Kidney (tissue), 14 donors: ENCODE data around the gene SF3A2. TPM values are rescaled to one million over a fixed set of nuclear protein-coding genes. Genes with fewer than 3 reads are reported as not detected.
A peak's percentile ranks its signal among the peaks of the same experiment; 100 is the strongest.

ENCODE experiments used
- DNase-seq, 5 donors: peaks; one replicate each; pipeline ENCODE4 v3.0.0-alpha.2; 2013 to 2020
- FAIRE-seq: peaks from 2 replicates; lab custom pipeline; 2012; peaks lifted over from hg19 to GRCh38; lab: Jason Lieb, UNC
- H3K27ac ChIP-seq, 2 donors: one replicate each; pipeline ENCODE4 v1.7.0; 2013; ENCODE audit warnings: low read depth in 2 of 2, low read length in 2 of 2, inconsistent platforms in 1 of 2
- H3K27me3 ChIP-seq: one replicate; pipeline ENCODE4 v1.7.1; 2013; ENCODE audit warnings: low read length, inconsistent platforms; ENCODE audit not compliant: control insufficient read depth, insufficient read depth
- H3K36me3 ChIP-seq, 3 donors: one replicate each; pipeline versions ENCODE4 v1.7.0 to v1.7.1; 2013; ENCODE audit warnings: low read length in 3 of 3, control low read depth in 1 of 3, inconsistent platforms in 1 of 3; ENCODE audit not compliant: insufficient read depth in 3 of 3, control insufficient read depth in 2 of 3
- H3K4me1 ChIP-seq, 3 donors: one replicate each; pipeline versions ENCODE4 v1.7.0 to v1.7.1; 2013; ENCODE audit warnings: low read length in 3 of 3, inconsistent platforms in 1 of 3, low read depth in 1 of 3; ENCODE audit not compliant: control insufficient read depth in 2 of 3, insufficient read depth in 2 of 3
- H3K4me3 ChIP-seq, 3 donors: one replicate each; pipeline versions ENCODE4 v1.7.0 to v1.8.1; 2013; ENCODE audit warnings: low read length in 3 of 3, control low read depth in 1 of 3, inconsistent platforms in 1 of 3
- H3K9ac ChIP-seq, 3 donors: one replicate each; pipeline versions ENCODE4 v1.7.0 to v1.7.1; 2013; ENCODE audit warnings: low read length in 3 of 3, control low read depth in 1 of 3, inconsistent platforms in 1 of 3
- H3K9me3 ChIP-seq, 3 donors: one replicate each; pipeline versions ENCODE4 v1.7.0 to v1.7.1; 2013; ENCODE audit warnings: low read length in 3 of 3, control low read depth in 1 of 3, inconsistent platforms in 1 of 3; ENCODE audit not compliant: control insufficient read depth in 2 of 3, insufficient read depth in 1 of 3
- CTCF ChIP-seq: IDR thresholded peaks from 3 replicates; pipeline ENCODE4 v1.5.1; 2012; ENCODE audit warnings: mild to moderate bottlenecking, moderate library complexity, borderline replicate concordance; ENCODE audit not compliant: insufficient read depth; ENCODE audit errors: extremely low read depth
- intact Hi-C: fragments of 100-400 bp; cut with DNase I; formaldehyde crosslinking; loops from one replicate; pipeline ENCODE4 v1.11.1; 2022
- polyA plus RNA-seq: library from polyadenylated mRNA; stranded (reverse); fragments of 350-450 nt; fragmentation: Illumina TruSeq; extraction: RNeasy Lipid Tissue Mini Kit (QIAGEN cat#74804); gene quantifications from one replicate; pipeline ENCODE4 v1.2.3, GENCODE V29; 2014; ENCODE audit warnings: low read depth, low replicate concordance; ENCODE audit not compliant: insufficient read depth
- total RNA-seq: library from RNA; stranded (reverse); fragmentation: NEBNext Ultra II Directional; extraction: Animal tissue kit (Norgen Biotek cat#: 25700); gene quantifications from one replicate; pipeline ENCODE4 v1.2.1, GENCODE V29; 2021
- donor health status: control.
- donor health status: control.
- donor health status: control.
- donor health status: control.
- donor health status: control.
- donor health status: DM: yes; HTN: yes; CAD: no.
- donor health status: Normal renal cell carcinoma (clear cell type).

Gene SF3A2
- total and polyA plus RNA-seq, 2 donors from 2014 or later, result 25.7 to 64.1 TPM

- TF ChIP-seq CTCF, result no peak
- Histone ChIP-seq H3K4me1 (peaks cover 2 to 35% (median 16%) of the 10 kb centered on the region in 3 donors), H3K9me3 (no peaks in the 10 kb centered on the region), H3K27ac (peak overlapping the region; percentile 100), H3K9ac (peak overlapping the region; percentile 15 to 66 (median 52)), H3K4me3 (peak overlapping the region; percentile 40 to 79 (median 46)), H3K36me3 (peaks cover 0 to 3% (median 0%) of the 10 kb centered on the region in 3 donors), H3K27me3 (no peaks in the 10 kb centered on the region)
- FAIRE-seq (no peak), DNase-seq (peak in 1 of 5 donors; percentile 46)
- intact Hi-C loops, result no loop called here
Measured at GRCh38 chr19:2235381-2236063, 1.1 kb upstream of the SF3A2 start.

GRCh38 chr19:2236064-2236313, 635 bp upstream of the SF3A2 start:
- H3K4me3 ChIP-seq, result peak overlapping the region; percentile 30 to 79 (median 76)
- H3K9ac ChIP-seq, result peak overlapping the region in 1 of 3 donors; percentile 66
- no peak for TF ChIP-seq CTCF
- H3K27ac ChIP-seq, result peak overlapping the region; percentile 100
- H3K9me3 ChIP-seq, result no peaks in the 10 kb centered on the region
- DNase-seq (peak in 1 of 5 donors; percentile 89), FAIRE-seq (no peak)
- peaks cover 0 to 3% (median 0%) of the 10 kb centered on the region in 3 donors for H3K36me3 ChIP-seq
- H3K27me3 ChIP-seq, result no peaks in the 10 kb centered on the region
- H3K4me1 ChIP-seq, result peaks cover 2 to 40% (median 21%) of the 10 kb centered on the region in 3 donors
- intact Hi-C loops, result no loop called here

GRCh38 chr19:2237051-2237868, 636 bp downstream of the SF3A2 start:
- Histone ChIP-seq H3K9me3 (no peaks in the 10 kb centered on the region), H3K4me1 (peaks cover 2 to 51% (median 33%) of the 10 kb centered on the region in 3 donors), H3K36me3 (no peaks in the 10 kb centered on the region), H3K9ac (peak overlapping the region; percentile 44 to 91 (median 74)), H3K27ac (peak overlapping the region; percentile 100), H3K4me3 (peak overlapping the region; percentile 73 to 79 (median 76)), H3K27me3 (no peaks in the 10 kb centered on the region)
- FAIRE-seq, result no peak
- DNase-seq, result no peak
- no peak for TF ChIP-seq CTCF
- intact Hi-C loops, result no loop called here
